Hindlimb muscle (tissue), 1 donor: ENCODE measurements around the gene RCHY1. TPM values are rescaled to one million over a fixed set of nuclear protein-coding genes. Genes with fewer than 3 reads are reported as not detected.

Experiments used
- polyA plus RNA-seq: library from polyadenylated mRNA; unstranded; fragments of 120-200 nt; gene quantifications from one replicate; pipeline ENCODE4 v1.2.1, GENCODE V29; 2013; ENCODE audit not compliant: insufficient read length

RCHY1 gene
- polyA plus RNA-seq, 1 donor, result 26.6 TPM

Other genes starting within 250 kb of the RCHY1 start
- gene THAP6, start 70 bp upstream of the RCHY1 start, polyA plus RNA-seq, result 16.8 TPM
- gene ODAPH, start 41.7 kb upstream of the RCHY1 start, polyA plus RNA-seq, result not detected
- gene CDKL2, start 116.1 kb upstream of the RCHY1 start, polyA plus RNA-seq, result not detected
- gene G3BP2, start 159.0 kb upstream of the RCHY1 start, polyA plus RNA-seq, result 103 TPM
- 173 TPM for gene USO1, start 210.2 kb upstream of the RCHY1 start, polyA plus RNA-seq